OCI-LY3 (cell line): Measurements from ENCODE around the gene CDK5R2.

ENCODE experiments used
- CTCF ChIP-seq: fragments of 200-600, 300-600 bp; sonication (generic); IDR thresholded peaks from 2 replicates; pipeline ENCODE4 v1.5.1; 2014; ENCODE audit warnings: antibody characterized with exemption, low read length, low read depth
- EZH2phosphoT487 ChIP-seq: fragments of 200-600 bp; shearing (Covaris generic); IDR thresholded peaks from 2 replicates; pipeline ENCODE4 v1.6.1; 2018; ENCODE audit warnings: antibody characterized with exemption, mixed run types, low read depth

- TF ChIP-seq CTCF (no peak), EZH2phosphoT487 (no peak)
Observed at GRCh38 chr2:218990612-218991011, 31.1 kb downstream of the CDK5R2 start.
